Karpas-422 (cell line): ENCODE results near the gene FSTL5. TPM values are rescaled to one million over a fixed set of nuclear protein-coding genes. Genes with fewer than 3 reads are reported as not detected.

Source experiments
- DNase-seq: peaks from one replicate; pipeline ENCODE4 v3.0.0-alpha.2; 2015
- H2AFZ ChIP-seq: fragments of 200-600 bp; sonication (generic); 2 replicates; pipeline ENCODE4 v1.6.1; 2014; ENCODE audit warnings: antibody characterized with exemption, low read length, mixed read lengths
- H3K27ac ChIP-seq: fragments of 200-600 bp; sonication (generic); 2 replicates; pipeline ENCODE4 v1.5.1; 2014; ENCODE audit warnings: mild to moderate bottlenecking, low read length, moderate library complexity
- H3K27me3 ChIP-seq: fragments of 200-600 bp; sonication (generic); 2 replicates; pipeline ENCODE4 v1.6.1; 2014; ENCODE audit warnings: low read length, mixed read lengths
- H3K36me3 ChIP-seq: fragments of 200-600 bp; sonication (generic); 2 replicates; pipeline ENCODE4 v1.6.1; 2014; ENCODE audit warnings: low read length, mixed read lengths; ENCODE audit not compliant: insufficient read depth
- H3K4me1 ChIP-seq: fragments of 200-600 bp; sonication (generic); 2 replicates; pipeline ENCODE4 v1.6.1; 2014; ENCODE audit warnings: mild to moderate bottlenecking, low read length, mixed read lengths
- H3K4me2 ChIP-seq: fragments of 200-600 bp; sonication (generic); 2 replicates; pipeline ENCODE4 v1.6.1; 2014; ENCODE audit warnings: low read length, low read depth, mild to moderate bottlenecking; ENCODE audit not compliant: poor library complexity, severe bottlenecking
- H3K4me3 ChIP-seq: fragments of 200-600 bp; sonication (generic); 2 replicates; pipeline ENCODE4 v1.5.1; 2014; ENCODE audit warnings: mild to moderate bottlenecking, antibody characterized with exemption, low read length, mixed read lengths
- H3K79me2 ChIP-seq: fragments of 200-600 bp; sonication (generic); 2 replicates; pipeline ENCODE4 v1.6.1; 2014; ENCODE audit warnings: mild to moderate bottlenecking, low read length, mixed read lengths
- H3K9ac ChIP-seq: fragments of 200-600 bp; sonication (generic); 2 replicates; pipeline ENCODE4 v1.6.0; 2014; ENCODE audit warnings: low read length
- H3K9me2 ChIP-seq: fragments of 200-600 bp; sonication (generic), shearing (Covaris generic); replicated peaks from 2 replicates; pipeline ENCODE4 v1.6.0; 2014; ENCODE audit warnings: mild to moderate bottlenecking, low read length, moderate library complexity; ENCODE audit not compliant: insufficient read depth
- H3K9me3 ChIP-seq: fragments of 300-700, 200-600 bp; sonication (generic); 2 replicates; pipeline ENCODE4 v1.6.1; 2014; ENCODE audit warnings: low read length, mixed read lengths
- H4K20me1 ChIP-seq: fragments of 200-600 bp; sonication (generic); 2 replicates; pipeline ENCODE4 v1.6.1; 2014; ENCODE audit warnings: mild to moderate bottlenecking, antibody characterized with exemption, low read length, low read depth; ENCODE audit not compliant: insufficient read depth
- total RNA-seq: library from RNA; depleted of rRNA; stranded (reverse); fragments of >200 nt; shearing (Covaris generic); gene quantifications from 2 replicates; pipeline ENCODE4 v1.2.3, GENCODE V29; 2014; ENCODE audit warnings: low replicate concordance

FSTL5 gene
- total RNA-seq, 1 experiment from 2014 or later: not detected

GRCh38 chr4:161653697-161654096 lies 510.1 kb downstream of the FSTL5 start:
- no peak overlapping the region for H2AFZ ChIP-seq
- H3K27me3 ChIP-seq: no peaks in the 10 kb centered on the region
- H3K9me3 ChIP-seq: peaks cover 54% of the 10 kb centered on the region
- no peak overlapping the region for H3K4me2 ChIP-seq
- no peaks in the 10 kb centered on the region for H3K9me2 ChIP-seq
- H3K9ac ChIP-seq: no peak overlapping the region
- H4K20me1 ChIP-seq: no peaks in the 10 kb centered on the region
- no peaks in the 10 kb centered on the region for H3K79me2 ChIP-seq
- H3K4me1 ChIP-seq: no peaks in the 10 kb centered on the region
- H3K36me3 ChIP-seq: no peaks in the 10 kb centered on the region
- DNase-seq: no peak
- H3K4me3 ChIP-seq: no peak overlapping the region
- H3K27ac ChIP-seq: no peak overlapping the region

GRCh38 chr4:161651586-161651985 lies 512.2 kb downstream of the FSTL5 start:
- Histone ChIP-seq H3K4me2 (no peak overlapping the region), H3K9ac (no peak overlapping the region), H4K20me1 (no peaks in the 10 kb centered on the region)

GRCh38 chr4:161650812-161651211 lies 513.0 kb downstream of the FSTL5 start:
- H3K9ac ChIP-seq: no peak overlapping the region
- no peaks in the 10 kb centered on the region for H4K20me1 ChIP-seq
- no peak for DNase-seq
- H2AFZ ChIP-seq: no peak overlapping the region
- no peaks in the 10 kb centered on the region for H3K36me3 ChIP-seq
- H3K79me2 ChIP-seq: no peaks in the 10 kb centered on the region
- H3K4me3 ChIP-seq: no peak overlapping the region
- H3K4me1 ChIP-seq: no peaks in the 10 kb centered on the region
- no peaks in the 10 kb centered on the region for H3K27me3 ChIP-seq
- no peaks in the 10 kb centered on the region for H3K9me2 ChIP-seq
- H3K9me3 ChIP-seq: peaks cover 46% of the 10 kb centered on the region
- no peak overlapping the region for H3K4me2 ChIP-seq
- no peak overlapping the region for H3K27ac ChIP-seq

More at GRCh38 chr4:161651586-161651985, 512.2 kb downstream of the FSTL5 start:
- Histone ChIP-seq H3K27me3 (no peaks in the 10 kb centered on the region), H3K27ac (no peak overlapping the region), H3K36me3 (no peaks in the 10 kb centered on the region), H3K79me2 (no peaks in the 10 kb centered on the region), H3K9me2 (no peaks in the 10 kb centered on the region), H3K4me1 (no peaks in the 10 kb centered on the region), H2AFZ (no peak overlapping the region), H3K9me3 (peaks cover 46% of the 10 kb centered on the region), H3K4me3 (no peak overlapping the region)
- no peak for DNase-seq

GRCh38 chr4:161647757-161648156 lies 516.0 kb downstream of the FSTL5 start:
- DNase-seq: no peak
- no peak overlapping the region for H3K27ac ChIP-seq
- no peaks in the 10 kb centered on the region for H4K20me1 ChIP-seq

GRCh38 chr4:161642708-161643107 lies 521.1 kb downstream of the FSTL5 start:
- Histone ChIP-seq H3K36me3 (no peaks in the 10 kb centered on the region), H3K9ac (no peak overlapping the region), H3K79me2 (no peaks in the 10 kb centered on the region), H3K4me3 (no peak overlapping the region), H3K9me3 (peaks cover 28% of the 10 kb centered on the region), H3K27ac (no peak overlapping the region), H2AFZ (no peak overlapping the region), H3K27me3 (no peaks in the 10 kb centered on the region), H3K4me2 (no peak overlapping the region), H3K9me2 (no peaks in the 10 kb centered on the region), H3K4me1 (no peaks in the 10 kb centered on the region), H4K20me1 (no peaks in the 10 kb centered on the region)
- DNase-seq: peak; percentile 49

More at GRCh38 chr4:161647757-161648156, 516.0 kb downstream of the FSTL5 start:
- no peaks in the 10 kb centered on the region for H3K4me1 ChIP-seq
- H3K9me3 ChIP-seq: peaks cover 38% of the 10 kb centered on the region
- H3K9ac ChIP-seq: no peak overlapping the region
- H3K4me3 ChIP-seq: no peak overlapping the region
- H3K79me2 ChIP-seq: no peaks in the 10 kb centered on the region
- H3K9me2 ChIP-seq: no peaks in the 10 kb centered on the region
- H2AFZ ChIP-seq: no peak overlapping the region
- H3K4me2 ChIP-seq: no peak overlapping the region
- H3K27me3 ChIP-seq: no peaks in the 10 kb centered on the region
- no peaks in the 10 kb centered on the region for H3K36me3 ChIP-seq

GRCh38 chr4:161629694-161630441 lies 533.9 kb downstream of the FSTL5 start:
- no peaks in the 10 kb centered on the region for H3K79me2 ChIP-seq
- DNase-seq: no peak
- 0 out of 2 replicates have a peak, but pooled peaks cover 2% of the 10 kb centered on the region for H3K9me2 ChIP-seq
- H2AFZ ChIP-seq: no peak overlapping the region
- no peaks in the 10 kb centered on the region for H3K4me1 ChIP-seq
- no peaks in the 10 kb centered on the region for H4K20me1 ChIP-seq
- no peak overlapping the region for H3K9ac ChIP-seq
- H3K36me3 ChIP-seq: no peaks in the 10 kb centered on the region
- no peak overlapping the region for H3K4me2 ChIP-seq
- no peak overlapping the region for H3K4me3 ChIP-seq
- H3K27me3 ChIP-seq: no peaks in the 10 kb centered on the region
- peaks cover 37% of the 10 kb centered on the region for H3K9me3 ChIP-seq
- no peak overlapping the region for H3K27ac ChIP-seq

- Histone ChIP-seq H3K9me3 (peaks cover 33% of the 10 kb centered on the region), H3K9ac (no peak overlapping the region), H4K20me1 (no peaks in the 10 kb centered on the region), H3K4me3 (no peak overlapping the region), H3K36me3 (no peaks in the 10 kb centered on the region), H3K79me2 (no peaks in the 10 kb centered on the region), H3K4me1 (no peaks in the 10 kb centered on the region), H3K27ac (no peak overlapping the region), H3K9me2 (no peaks in the 10 kb centered on the region), H3K4me2 (no peak overlapping the region), H2AFZ (peak overlapping the region; percentile 53), H3K27me3 (no peaks in the 10 kb centered on the region)
- no peak for DNase-seq
Observed at GRCh38 chr4:161604516-161605300, 559.1 kb downstream of the FSTL5 start.

GRCh38 chr4:161601011-161601410 lies 562.8 kb downstream of the FSTL5 start:
- H3K79me2 ChIP-seq: no peaks in the 10 kb centered on the region
- no peak overlapping the region for H2AFZ ChIP-seq
- peaks cover 35% of the 10 kb centered on the region for H3K9me3 ChIP-seq
- H3K36me3 ChIP-seq: no peaks in the 10 kb centered on the region
- H3K9ac ChIP-seq: no peak overlapping the region
- H3K4me3 ChIP-seq: no peak overlapping the region
- no peak overlapping the region for H3K27ac ChIP-seq
- H3K27me3 ChIP-seq: no peaks in the 10 kb centered on the region
- H4K20me1 ChIP-seq: no peaks in the 10 kb centered on the region
- H3K4me1 ChIP-seq: no peaks in the 10 kb centered on the region
- no peak for DNase-seq
- H3K4me2 ChIP-seq: no peak overlapping the region
- H3K9me2 ChIP-seq: no peaks in the 10 kb centered on the region
